Measurements from ENCODE around the gene OTULINL.
"Not testable (repeated sequence)": the region's sequence is repeated elsewhere in the genome, so short reads cannot be mapped to it uniquely, and the experiment has no call there.

The OTULINL gene

DNA sequence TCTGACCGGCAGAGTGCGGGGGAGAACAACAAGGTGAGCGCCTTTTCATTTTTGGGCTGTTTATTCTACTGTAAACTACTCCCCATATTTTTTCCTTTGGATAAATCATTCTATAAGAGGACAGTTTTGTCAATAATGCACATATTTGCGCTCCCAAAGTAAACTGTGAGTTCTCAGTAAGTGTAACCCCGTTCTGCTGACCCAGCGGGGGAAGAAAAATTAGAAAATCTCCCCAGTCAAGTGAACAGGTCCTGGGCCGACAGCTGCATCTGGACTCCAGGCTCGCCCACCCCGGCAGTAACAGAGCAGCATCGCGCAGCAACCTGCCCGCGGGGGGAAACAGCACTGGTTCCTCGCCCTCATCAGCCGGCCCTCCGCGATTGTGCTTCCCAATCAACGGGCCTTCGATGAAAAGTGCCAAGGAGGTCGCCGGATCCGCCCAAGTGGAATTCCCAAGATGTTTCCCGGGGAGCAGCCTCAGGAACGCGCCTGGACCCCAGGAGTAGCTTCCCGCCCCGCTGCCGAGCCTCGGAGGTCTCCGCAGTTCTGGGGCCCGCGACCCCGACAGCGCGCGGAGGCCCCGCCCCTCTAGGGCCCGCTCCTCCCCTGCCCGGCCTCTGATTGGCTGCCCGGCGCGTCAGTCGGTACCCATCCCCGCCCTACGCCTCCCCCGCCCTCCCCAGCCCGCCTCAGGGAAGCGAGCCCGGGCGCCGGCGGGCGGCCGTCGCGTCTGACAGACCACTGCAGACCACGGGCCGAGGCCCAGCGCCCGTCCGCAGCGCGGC, at the start of gene OTULINL:
Gene OTULINL (plus strand): TSS at position 687 of the 785 bp plus-strand sequence. CDS start 103 bp downstream, outside the sequence.
- in situ Hi-C loops (cut with MboI; ENCODE audit: low sequenced_read_pairs), result no loop called here

DNA sequence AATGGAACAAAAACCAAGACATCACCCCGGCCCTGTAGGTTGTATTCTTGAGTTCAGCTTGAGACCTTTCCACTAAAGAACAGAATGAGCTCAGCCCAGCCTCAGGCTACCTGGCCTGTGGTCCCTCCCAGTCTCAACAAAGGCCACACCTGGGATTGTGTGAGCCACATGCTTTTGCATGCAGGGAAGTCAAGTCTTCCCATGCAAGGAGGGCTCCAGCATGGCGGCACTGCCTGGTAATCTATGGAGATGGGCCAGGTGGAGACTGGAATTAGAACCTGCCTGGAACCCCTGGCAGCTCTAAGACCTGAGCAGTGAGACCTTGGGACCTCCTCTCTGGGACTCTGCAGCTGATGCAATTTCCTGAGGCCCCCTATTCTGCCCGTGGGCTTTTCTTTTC, 49.4 kb upstream of the OTULINL start:
- in situ Hi-C loops (cut with MboI; ENCODE audit: low sequenced_read_pairs), result no loop called here

GRCh38 chr5:14534773-14535172, 46.8 kb upstream of the OTULINL start:
- in situ Hi-C loops (cut with MboI; ENCODE audit: low sequenced_read_pairs), result no loop called here

DNA sequence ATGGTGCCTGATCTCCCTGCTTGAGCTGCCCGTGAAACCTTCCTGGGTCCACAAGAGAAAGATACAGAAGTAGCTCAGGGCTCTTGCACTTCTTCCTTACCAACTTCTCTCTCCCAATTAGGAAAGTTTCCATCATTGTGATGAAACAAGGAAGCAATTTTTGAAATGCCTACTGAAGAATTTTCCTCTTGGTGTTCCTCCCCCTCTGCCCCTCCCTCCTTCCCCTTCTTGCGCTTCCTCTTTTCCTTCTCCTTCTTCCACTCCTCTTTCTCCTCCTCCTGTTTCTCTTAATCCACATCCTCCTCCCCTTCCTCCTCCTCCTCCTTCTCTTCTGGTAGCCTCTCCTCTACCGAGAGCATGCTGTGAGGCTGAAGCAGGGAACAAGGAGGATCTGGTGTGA, 36.3 kb upstream of the OTULINL start:
- in situ Hi-C loops (cut with MboI; ENCODE audit: low sequenced_read_pairs), result no loop called here

DNA sequence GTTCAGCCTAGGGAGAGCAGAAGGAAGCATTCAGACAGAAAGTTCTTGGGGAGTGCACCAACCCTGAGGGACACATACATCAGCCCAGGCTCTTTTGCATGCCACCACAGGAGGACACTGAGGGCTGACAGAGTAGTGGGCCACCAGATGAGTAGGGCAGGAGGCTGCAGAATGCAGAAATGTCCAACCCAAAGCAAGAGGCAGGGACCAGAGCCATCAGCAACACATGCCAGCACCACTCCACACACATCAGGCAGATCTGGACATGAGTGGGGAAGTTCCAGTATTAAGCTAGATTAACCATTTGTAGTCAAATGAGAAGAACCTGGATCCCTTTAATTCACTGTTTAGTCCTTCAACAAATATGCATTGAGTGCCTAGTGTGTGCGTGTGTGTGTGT, 35.7 kb upstream of the OTULINL start:
- in situ Hi-C loops (cut with MboI; ENCODE audit: low sequenced_read_pairs), result no loop called here

GRCh38 chr5:14547666-14548065, 33.9 kb upstream of the OTULINL start:
- in situ Hi-C loops (cut with MboI; ENCODE audit: low sequenced_read_pairs), result no loop called here

DNA sequence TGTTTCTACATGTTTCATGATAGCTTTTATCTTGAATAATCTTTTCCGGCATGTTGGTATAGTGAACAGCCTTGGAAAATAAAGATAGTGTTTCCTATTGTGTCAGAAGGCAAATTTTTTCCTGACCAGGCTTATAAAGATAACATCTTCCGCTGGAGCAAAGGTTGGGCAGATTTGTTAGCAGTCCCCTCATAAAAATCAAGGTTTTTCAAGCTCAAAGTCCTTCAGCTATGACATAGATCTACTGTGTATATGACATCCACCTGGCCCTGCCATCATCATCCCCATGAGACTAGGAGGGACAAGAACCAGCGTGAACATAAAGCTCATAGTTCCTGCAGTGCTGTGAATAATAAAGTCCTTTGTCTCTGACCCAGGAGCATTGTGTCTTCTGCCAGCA, 30.4 kb upstream of the OTULINL start:
- in situ Hi-C loops (cut with MboI; ENCODE audit: low sequenced_read_pairs), result no loop called here

GRCh38 chr5:14552017-14552416, 29.6 kb upstream of the OTULINL start:
- in situ Hi-C loops (cut with MboI; ENCODE audit: low sequenced_read_pairs), result no loop called here

- in situ Hi-C loops (cut with MboI; ENCODE audit: low sequenced_read_pairs), result not testable (repeated sequence)
These were observed 27.3 kb upstream of the OTULINL start for GRCh38 chr5:14554288-14554687.

- in situ Hi-C loops (cut with MboI; ENCODE audit: low sequenced_read_pairs), result no loop called here
These were observed 25.6 kb upstream of the OTULINL start for GRCh38 chr5:14556015-14556414.

- in situ Hi-C loops (cut with MboI; ENCODE audit: low sequenced_read_pairs), result no loop called here
These were observed 24.3 kb upstream of the OTULINL start for GRCh38 chr5:14557203-14557770.

GRCh38 chr5:14557791-14558415, 23.7 kb upstream of the OTULINL start:
- in situ Hi-C loops (cut with MboI; ENCODE audit: low sequenced_read_pairs), result no loop called here

- in situ Hi-C loops (cut with MboI; ENCODE audit: low sequenced_read_pairs), result no loop called here
These were observed 21.4 kb upstream of the OTULINL start for GRCh38 chr5:14560091-14560595.

DNA sequence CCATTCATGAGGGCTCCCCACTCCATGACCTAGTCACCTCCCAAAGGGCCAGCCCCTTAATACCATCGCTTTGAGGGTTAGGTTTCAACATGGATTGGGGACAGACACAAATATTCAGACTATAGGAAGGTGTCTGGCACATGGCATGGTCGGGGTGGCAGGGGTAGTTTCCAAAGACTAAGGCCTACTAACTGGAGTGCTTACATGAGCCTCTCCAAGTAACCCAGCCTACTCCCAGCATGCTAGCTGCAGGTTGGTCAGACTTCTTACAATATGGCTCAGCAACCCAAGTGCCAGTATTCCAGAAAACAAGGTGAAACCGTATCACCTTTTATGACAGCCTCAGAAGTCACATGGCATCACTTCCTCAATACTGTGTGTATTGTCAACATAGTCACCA, 19.9 kb upstream of the OTULINL start:
- in situ Hi-C loops (cut with MboI; ENCODE audit: low sequenced_read_pairs), result no loop called here

DNA sequence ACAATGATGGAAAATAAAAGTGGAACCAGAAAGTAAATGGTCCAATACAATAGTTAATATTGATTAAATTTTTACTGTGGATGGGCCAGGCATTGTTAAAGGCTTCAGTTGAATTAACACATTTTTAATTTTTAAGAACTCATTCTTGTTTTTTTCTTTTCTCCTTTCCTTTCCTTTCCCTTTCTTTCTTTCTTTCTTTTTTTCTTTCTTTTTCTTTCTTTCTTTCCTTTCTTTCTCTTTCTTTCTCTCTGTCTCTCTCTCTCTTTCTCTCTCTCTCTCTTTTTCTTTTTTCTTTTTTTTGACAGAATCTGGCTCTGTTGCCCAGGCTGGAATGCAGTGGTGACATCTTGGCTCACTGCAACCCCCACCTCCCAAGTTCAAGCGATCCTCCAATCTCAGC, 13.3 kb upstream of the OTULINL start:
- in situ Hi-C loops (cut with MboI; ENCODE audit: low sequenced_read_pairs), result no loop called here

GRCh38 chr5:14569948-14570691, 11.5 kb upstream of the OTULINL start:
- in situ Hi-C loops (cut with MboI; ENCODE audit: low sequenced_read_pairs), result no loop called here

DNA sequence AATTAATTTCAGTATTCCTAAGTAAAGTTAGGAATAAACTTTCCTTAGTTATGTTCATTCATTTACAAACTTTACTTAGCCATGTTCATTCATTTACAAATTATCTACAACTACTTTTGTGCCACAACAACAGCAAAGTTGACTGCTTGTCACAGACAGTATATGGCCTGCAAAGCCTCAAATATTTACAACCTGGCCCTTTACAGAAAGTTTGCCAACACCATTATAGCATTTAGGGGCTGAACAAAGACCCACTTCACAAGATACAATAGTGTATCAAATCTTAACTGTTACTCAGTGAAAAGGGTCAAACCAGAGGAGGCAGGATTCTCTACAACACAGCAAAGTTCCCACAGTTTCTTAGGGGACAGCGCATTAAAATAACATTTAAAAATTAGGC, 9.7 kb upstream of the OTULINL start:
- in situ Hi-C loops (cut with MboI; ENCODE audit: low sequenced_read_pairs), result no loop called here

GRCh38 chr5:14572385-14572784, 9.2 kb upstream of the OTULINL start:
- in situ Hi-C loops (cut with MboI; ENCODE audit: low sequenced_read_pairs), result no loop called here

DNA sequence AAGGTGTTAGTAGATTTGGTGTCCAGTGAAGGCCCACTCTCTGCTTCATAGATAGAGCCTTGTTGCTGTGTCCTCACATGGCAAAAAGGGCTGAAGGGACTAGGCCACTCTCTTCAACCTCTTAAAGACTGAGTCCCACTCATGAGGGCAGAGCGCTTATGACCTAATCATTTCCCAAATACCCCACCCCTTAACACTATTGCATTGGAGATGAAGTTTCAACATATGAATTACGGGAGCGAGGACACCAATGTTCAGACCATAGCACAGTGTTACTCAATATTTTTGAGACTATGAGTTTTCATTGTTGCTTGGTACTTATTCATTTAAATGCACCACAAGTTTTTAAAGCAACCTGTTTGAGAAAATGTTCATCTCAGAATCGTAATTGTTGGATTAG, 8.8 kb upstream of the OTULINL start:
- in situ Hi-C loops (cut with MboI; ENCODE audit: low sequenced_read_pairs), result no loop called here

DNA sequence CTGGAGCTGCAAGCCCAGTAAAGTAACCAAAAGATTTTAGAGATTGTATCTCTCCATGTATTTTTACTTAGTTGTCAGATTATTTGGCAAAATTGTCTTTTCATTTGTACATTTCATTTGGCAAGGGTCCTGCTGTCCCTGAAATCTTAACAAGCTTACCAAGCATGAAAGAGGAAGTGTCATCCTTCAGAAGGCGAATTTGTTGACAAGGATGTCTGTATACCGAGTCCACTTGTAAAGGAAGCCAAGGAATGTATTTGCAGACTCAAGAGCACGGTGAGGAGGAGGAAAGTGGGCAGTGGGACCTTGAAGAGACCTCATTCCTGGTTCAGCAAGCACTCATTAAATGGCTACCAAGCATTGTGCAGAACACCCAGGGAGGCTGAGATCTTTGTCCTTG, 7.5 kb upstream of the OTULINL start:
- in situ Hi-C loops (cut with MboI; ENCODE audit: low sequenced_read_pairs), result no loop called here

DNA sequence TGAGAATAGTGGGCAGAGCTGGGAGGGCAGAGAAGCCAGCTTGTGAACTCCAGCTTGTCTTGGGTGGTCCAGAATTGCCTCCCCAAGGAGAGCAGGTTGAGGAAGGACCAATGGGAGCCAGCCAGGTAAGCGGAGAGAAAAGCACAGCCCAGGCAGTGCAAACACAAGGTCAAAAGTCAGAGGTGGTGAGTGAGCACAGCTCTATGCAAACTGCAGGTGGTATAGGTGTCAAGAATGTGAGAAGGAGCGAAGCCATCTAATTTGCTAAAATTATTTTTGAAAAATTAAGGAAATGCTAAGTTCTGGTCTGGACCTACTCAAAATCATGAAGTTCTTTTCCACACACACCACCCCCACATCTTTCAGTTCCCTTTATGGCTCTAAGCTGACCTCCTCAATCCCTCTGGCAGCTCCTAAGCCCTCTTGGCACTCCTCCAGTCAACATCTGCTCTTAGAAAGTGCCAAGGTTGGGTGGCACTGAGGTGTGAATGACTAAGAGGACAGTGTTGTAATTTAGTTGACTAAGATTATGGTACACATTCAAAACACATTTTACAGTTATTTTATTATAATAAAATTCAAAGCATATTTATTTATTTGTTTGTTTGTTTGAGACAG, 6.6 kb upstream of the OTULINL start:
- in situ Hi-C loops (cut with MboI; ENCODE audit: low sequenced_read_pairs), result no loop called here
